Adrenal gland (tissue), 12 donors: ENCODE measurements around the gene PTRH2. TPM values are rescaled to one million over a fixed set of nuclear protein-coding genes. Genes with fewer than 3 reads are reported as not detected.

Experiments used
- DNase-seq, 7 donors: peaks; one replicate each; pipeline ENCODE4 v3.0.0-alpha.2; 2019 to 2020
- H3K27ac ChIP-seq, 5 donors: fragments of 200-600 bp; sonication (generic) in 4 of 5; 1 replicate in 3 of 5; 2 replicates in 2 of 5; pipeline versions ENCODE4 v1.5.1 to v1.8.0; 2016 to 2020; ENCODE audit warnings: mild to moderate bottlenecking in 1 of 5
- H3K27me3 ChIP-seq: fragments of 200-600 bp; 2 replicates; pipeline ENCODE4 v1.8.0; 2021
- H3K36me3 ChIP-seq, 2 donors: fragments of 200-600 bp; replicated peaks in 1 of 2; 1 replicate in 1 of 2; 2 replicates in 1 of 2; pipeline versions ENCODE4 v1.5.1 to v1.8.0; 2018 to 2022
- H3K4me1 ChIP-seq, 2 donors: fragments of 200-600 bp; replicated peaks in 1 of 2; 1 replicate in 1 of 2; 2 replicates in 1 of 2; pipeline versions ENCODE4 v1.5.1 to v1.8.0; 2018 to 2021
- H3K4me3 ChIP-seq, 4 donors: fragments of 200-600 bp; sonication (generic) in 3 of 4; one replicate each; pipeline ENCODE4 v1.5.1; 2016 to 2018
- H3K9me3 ChIP-seq, 3 donors: fragments of 200-600 bp; sonication (generic) in 1 of 3; replicated peaks in 1 of 3; 1 replicate in 2 of 3; 2 replicates in 1 of 3; pipeline versions ENCODE4 v1.5.1 to v1.8.0; 2016 to 2021
- CTCF ChIP-seq, 6 experiments: fragments of 450-650 bp in 4 of 6; fragments of 200-600 bp in 2 of 6; sonication (generic) in 1 of 6; IDR thresholded peaks; 1 replicate in 5 of 6; 2 replicates in 1 of 6; pipeline versions ENCODE4 v1.5.1 to v1.8.0; 2016 to 2021; ENCODE audit warnings: antibody characterized with exemption in 6 of 6, mild to moderate bottlenecking in 2 of 6, moderate library complexity in 1 of 6
- POLR2A ChIP-seq, 2 donors: fragments of 450-650 bp; IDR thresholded peaks; one replicate each; pipeline ENCODE4 v1.6.1; 2017; ENCODE audit warnings: antibody characterized with exemption in 2 of 2, mild to moderate bottlenecking in 2 of 2, moderate library complexity in 1 of 2
- WGBS, 4 donors: extraction: QIAGEN DNeasy Blood & Tissue Kit in 2 of 4; methylation state at CpG; one replicate each; pipeline versions ENCODE4 v1.1.5 to v1.1.7; 2013 to 2017; 5-methylcytosine and 5-hydroxymethylcytosine counted together
- intact Hi-C, 2 donors: fragments of 100-400 bp; cut with DNase I; formaldehyde crosslinking; loops; one replicate each; pipeline versions ENCODE4 v1.14.1 to v1.15.0; 2022 to 2023
- polyA plus RNA-seq, 3 donors: library from polyadenylated mRNA; stranded (reverse); fragments of 200-250 nt in 2 of 3; fragments of 350-450 nt in 1 of 3; fragmentation: Illumina TruSeq in 1 of 3; extraction: RNeasy Lipid Tissue Mini Kit (QIAGEN cat#74804) in 1 of 3; gene quantifications; one replicate each; pipeline ENCODE4 v1.2.3, GENCODE V29; 2013 to 2014
- total RNA-seq, 9 donors: library from RNA; depleted of rRNA in 4 of 9; stranded (reverse); fragments of >200 nt in 4 of 9; fragments of 120-200 nt in 1 of 9; fragmentation: NEBNext Ultra II Directional in 1 of 9; extraction: Animal tissue kit (Norgen Biotek cat#: 25700) in 1 of 9; gene quantifications; one replicate each; pipeline versions ENCODE4 v1.1.0 to v1.2.4, GENCODE V29; 2013 to 2023
- donor health status: healthy with polysubstance abuse.
- donor health status: Bipolar disorder and iron deficiency.
- donor health status: DM: yes; HTN: yes; CAD: no.
- donor health status: DM: no; HTN: no; CAD: no.
- donor health status: DM: no; HTN: no; CAD: no.
- donor health status: DM: yes; HTN: yes; CAD: no.

The PTRH2 gene
- total and polyA plus RNA-seq, 12 donors = 17.9 to 96.7 (median 30.4) TPM

GRCh38 chr17:59652119-59652518 is 55.1 kb downstream of the PTRH2 start:
- Histone ChIP-seq H3K27me3 (no peaks in the 10 kb centered on the region), H3K36me3 (peaks cover 0 to 89% of the 10 kb centered on the region in 2 donors), H3K27ac (no peak overlapping the region), H3K9me3 (no peaks in the 10 kb centered on the region), H3K4me1 (peaks cover 0 to 39% of the 10 kb centered on the region in 2 donors), H3K4me3 (no peak overlapping the region)
- intact Hi-C loops = no loop called here
- no peak for TF ChIP-seq CTCF (IDR thresholded peaks at IDR 0.05)
- TF ChIP-seq POLR2A (IDR thresholded peaks at IDR 0.05) = no peak
- no peak for DNase-seq
- WGBS, 4 donors = 69 to 81% (median 73%) methylated on average over 2 of the region's 2 CpGs

GRCh38 chr17:59651346-59651745 is 55.9 kb downstream of the PTRH2 start:
- Histone ChIP-seq H3K4me1 (peaks cover 0 to 34% of the 10 kb centered on the region in 2 donors), H3K36me3 (peaks cover 0 to 84% of the 10 kb centered on the region in 2 donors), H3K27me3 (no peaks in the 10 kb centered on the region), H3K27ac (no peak overlapping the region), H3K9me3 (no peaks in the 10 kb centered on the region), H3K4me3 (no peak overlapping the region)
- TF ChIP-seq CTCF (IDR thresholded peaks at IDR 0.05) (no peak), POLR2A (IDR thresholded peaks at IDR 0.05) (no peak)
- DNase-seq = no peak
- intact Hi-C loops = no loop called here

- intact Hi-C loops = no loop called here
- WGBS, 4 donors = 89 to 96% (median 95%) methylated on average over 1 of the region's 1 CpG
- Histone ChIP-seq H3K9me3 (no peaks in the 10 kb centered on the region), H3K27me3 (no peaks in the 10 kb centered on the region), H3K4me1 (peaks cover under 1 to 33% of the 10 kb centered on the region in 2 donors), H3K4me3 (no peak overlapping the region), H3K27ac (no peak overlapping the region), H3K36me3 (peaks cover 0 to 82% of the 10 kb centered on the region in 2 donors)
- TF ChIP-seq CTCF (IDR thresholded peaks at IDR 0.05) (no peak), POLR2A (IDR thresholded peaks at IDR 0.05) (no peak)
- DNase-seq = no peak
These were observed 56.6 kb downstream of the PTRH2 start for GRCh38 chr17:59650642-59651041.

- Histone ChIP-seq H3K9me3 (no peaks in the 10 kb centered on the region), H3K4me1 (peaks cover 7 to 34% of the 10 kb centered on the region in 2 donors), H3K27me3 (no peaks in the 10 kb centered on the region), H3K36me3 (peaks cover 0 to 81% of the 10 kb centered on the region in 2 donors), H3K4me3 (no peak overlapping the region), H3K27ac (no peak overlapping the region)
- intact Hi-C loops = no loop called here
- DNase-seq = no peak
- no peak for TF ChIP-seq POLR2A (IDR thresholded peaks at IDR 0.05)
- TF ChIP-seq CTCF (IDR thresholded peaks at IDR 0.05) = no peak
These were observed 57.3 kb downstream of the PTRH2 start for GRCh38 chr17:59649886-59650285.

Other genes starting within 250 kb of the PTRH2 start
- 10 to 100 TPM; 20.3 to 48.6 (median 42.3) TPM for gene DHX40, start 141.8 kb downstream of the PTRH2 start, total RNA-seq
- gene DHX40, start 141.8 kb downstream of the PTRH2 start, polyA plus RNA-seq = 10 to 100 TPM; 19.3 to 27.8 (median 25.7) TPM
- gene CLTC, start 87.5 kb downstream of the PTRH2 start, total RNA-seq = 100 to 1,000 TPM; 214 to 393 (median 298) TPM
- gene CLTC, start 87.5 kb downstream of the PTRH2 start, polyA plus RNA-seq = 100 to 1,000 TPM in 1 of 3 donors, 10 to 100 TPM in 2; 40.2 to 254 (median 68.1) TPM
- 100 to 1,000 TPM in 8 of 9 donors, 10 to 100 TPM in 1; 52.4 to 335 (median 155) TPM for gene VMP1, start 224 bp upstream of the PTRH2 start, total RNA-seq
- 100 to 1,000 TPM; 118 to 137 (median 123) TPM for gene VMP1, start 224 bp upstream of the PTRH2 start, polyA plus RNA-seq
- gene TUBD1, start 185.5 kb upstream of the PTRH2 start, total RNA-seq = 10 to 100 TPM in 3 of 9 donors, 1 to 10 TPM in 6; 3.1 to 14.1 (median 8.2) TPM
- gene TUBD1, start 185.5 kb upstream of the PTRH2 start, polyA plus RNA-seq = 10 to 100 TPM in 1 of 3 donors, 1 to 10 TPM in 2; 6.0 to 10.2 (median 7.1) TPM
- gene RPS6KB1, start 185.7 kb upstream of the PTRH2 start, total RNA-seq = 10 to 100 TPM; 20.9 to 49.0 (median 37.2) TPM
- gene RPS6KB1, start 185.7 kb upstream of the PTRH2 start, polyA plus RNA-seq = 10 to 100 TPM; 13.2 to 37.4 (median 16.7) TPM